Uterus (tissue), 2 donors: ENCODE measurements around the gene TIFAB.

Experiments
- POLR2A ChIP-seq, 2 donors: fragments of 450-650 bp; IDR thresholded peaks; one replicate each; pipeline ENCODE4 v1.6.1; 2016; ENCODE audit warnings: antibody characterized with exemption in 2 of 2, mild to moderate bottlenecking in 1 of 2, moderate library complexity in 1 of 2
- TF ChIP-seq, protein P1 (sequence below), 4 experiments: fragments of 200-600 bp in 2 of 4; fragments of 450-650 bp in 2 of 4; sonication (generic) in 2 of 4; IDR thresholded peaks; one replicate each; pipeline ENCODE4 v1.5.1; 2016 to 2019; ENCODE audit warnings: antibody characterized with exemption in 4 of 4, mild to moderate bottlenecking in 2 of 4, moderate library complexity in 1 of 4

DNA sequence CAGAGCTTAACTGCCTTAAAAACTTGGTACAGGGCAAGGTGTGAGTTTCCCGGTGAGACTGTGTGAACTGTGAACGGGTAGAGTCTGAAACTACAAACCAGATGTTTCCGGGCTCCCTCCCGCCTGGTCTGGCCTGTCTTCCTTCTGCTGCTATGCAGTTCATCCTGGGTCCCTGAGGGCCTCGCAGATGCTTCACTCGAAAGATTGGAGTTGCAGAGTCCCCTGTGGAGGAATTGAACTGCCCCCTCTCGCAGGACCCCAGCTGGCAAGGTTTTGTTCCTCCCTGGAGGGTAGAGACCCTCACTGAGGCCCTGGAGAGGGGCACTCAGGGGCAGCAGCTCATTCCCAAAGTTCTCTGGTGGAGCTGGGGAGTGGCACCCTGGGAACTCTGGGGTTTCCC, 5.5 kb downstream of the TIFAB start:
- TF ChIP-seq, protein P1, sequence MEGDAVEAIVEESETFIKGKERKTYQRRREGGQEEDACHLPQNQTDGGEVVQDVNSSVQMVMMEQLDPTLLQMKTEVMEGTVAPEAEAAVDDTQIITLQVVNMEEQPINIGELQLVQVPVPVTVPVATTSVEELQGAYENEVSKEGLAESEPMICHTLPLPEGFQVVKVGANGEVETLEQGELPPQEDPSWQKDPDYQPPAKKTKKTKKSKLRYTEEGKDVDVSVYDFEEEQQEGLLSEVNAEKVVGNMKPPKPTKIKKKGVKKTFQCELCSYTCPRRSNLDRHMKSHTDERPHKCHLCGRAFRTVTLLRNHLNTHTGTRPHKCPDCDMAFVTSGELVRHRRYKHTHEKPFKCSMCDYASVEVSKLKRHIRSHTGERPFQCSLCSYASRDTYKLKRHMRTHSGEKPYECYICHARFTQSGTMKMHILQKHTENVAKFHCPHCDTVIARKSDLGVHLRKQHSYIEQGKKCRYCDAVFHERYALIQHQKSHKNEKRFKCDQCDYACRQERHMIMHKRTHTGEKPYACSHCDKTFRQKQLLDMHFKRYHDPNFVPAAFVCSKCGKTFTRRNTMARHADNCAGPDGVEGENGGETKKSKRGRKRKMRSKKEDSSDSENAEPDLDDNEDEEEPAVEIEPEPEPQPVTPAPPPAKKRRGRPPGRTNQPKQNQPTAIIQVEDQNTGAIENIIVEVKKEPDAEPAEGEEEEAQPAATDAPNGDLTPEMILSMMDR (IDR thresholded peaks at IDR 0.05): no peak
- TF ChIP-seq POLR2A (IDR thresholded peaks at IDR 0.05): no peak
